HG03175 (cell line): Measurements from ENCODE around the gene BRINP1.

Experiments
- ATAC-seq: cut with Tn5 transposase; IDR thresholded peaks from one replicate; pipeline ENCODE4 v1.9.1; 2021; ENCODE audit warnings: mild to moderate bottlenecking, moderate library complexity; ENCODE audit not compliant: unreplicated experiment

Gene BRINP1

GRCh38 chr9:119154527-119154926 is 214.7 kb downstream of the BRINP1 start:
- no peak for ATAC-seq

- ATAC-seq: no peak
These were observed 215.8 kb downstream of the BRINP1 start for GRCh38 chr9:119153402-119153801.

- ATAC-seq: no peak
These were observed 220.4 kb downstream of the BRINP1 start for GRCh38 chr9:119148855-119149254.

- no peak for ATAC-seq
These were observed 231.8 kb downstream of the BRINP1 start for GRCh38 chr9:119137479-119137878.

- ATAC-seq: no peak
These were observed 243.2 kb downstream of the BRINP1 start for GRCh38 chr9:119126040-119126439.

- no peak for ATAC-seq
These were observed 247.3 kb downstream of the BRINP1 start for GRCh38 chr9:119121899-119122298.

GRCh38 chr9:119117409-119117808 is 251.8 kb downstream of the BRINP1 start:
- ATAC-seq: no peak
